GM19351 (cell line): ENCODE results near the gene HNRNPH3.
A peak's percentile ranks its signal among the peaks of the same experiment; 100 is the strongest.
"Not testable (repeated sequence)": the region's sequence is repeated elsewhere in the genome, so short reads cannot be mapped to it uniquely, and the experiment has no call there.

Source experiments
- ATAC-seq: cut with Tn5 transposase; IDR thresholded peaks from one replicate; pipeline ENCODE4 v1.9.1; 2021; ENCODE audit warnings: mild to moderate bottlenecking, moderate library complexity; ENCODE audit not compliant: unreplicated experiment

HNRNPH3 gene

GRCh38 chr10:68331455-68332258 is at the start of gene HNRNPH3:
TSS of gene HNRNPH3 (plus strand) at chr10:68332064. CDS start at chr10:68337222, 5,158 bp downstream.
- peak; percentile 75 for ATAC-seq

- no peak for ATAC-seq
Observed at GRCh38 chr10:68284062-68285001, 47.5 kb upstream of the HNRNPH3 start.

- no peak for ATAC-seq
Observed at GRCh38 chr10:68288717-68289116, 43.1 kb upstream of the HNRNPH3 start.

GRCh38 chr10:68290736-68291135 is 41.1 kb upstream of the HNRNPH3 start:
- ATAC-seq, result no peak

GRCh38 chr10:68296843-68297663 is 34.8 kb upstream of the HNRNPH3 start:
- no peak for ATAC-seq

GRCh38 chr10:68301301-68301700 is 30.6 kb upstream of the HNRNPH3 start:
- no peak for ATAC-seq

GRCh38 chr10:68301790-68302502 is 29.9 kb upstream of the HNRNPH3 start:
- ATAC-seq, result peak; percentile 64

- no peak for ATAC-seq
Observed at GRCh38 chr10:68302503-68302823, 29.4 kb upstream of the HNRNPH3 start.

- ATAC-seq, result no peak
Observed at GRCh38 chr10:68302871-68303270, 29.0 kb upstream of the HNRNPH3 start.

GRCh38 chr10:68303849-68304412 is 27.9 kb upstream of the HNRNPH3 start:
- no peak for ATAC-seq

GRCh38 chr10:68305854-68306253 is 26.0 kb upstream of the HNRNPH3 start:
- no peak for ATAC-seq

- no peak for ATAC-seq
Observed at GRCh38 chr10:68310531-68310930, 21.3 kb upstream of the HNRNPH3 start.

GRCh38 chr10:68314930-68315329 is 16.9 kb upstream of the HNRNPH3 start:
- ATAC-seq, result not testable (repeated sequence)

GRCh38 chr10:68315582-68315981 is 16.3 kb upstream of the HNRNPH3 start:
- no peak for ATAC-seq

GRCh38 chr10:68318331-68319059 is 13.4 kb upstream of the HNRNPH3 start:
- no peak for ATAC-seq

GRCh38 chr10:68324396-68324795 is 7.5 kb upstream of the HNRNPH3 start:
- not testable (repeated sequence) for ATAC-seq

GRCh38 chr10:68327889-68328786 is 3.7 kb upstream of the HNRNPH3 start:
- ATAC-seq, result no peak

- no peak for ATAC-seq
Observed at GRCh38 chr10:68329506-68329861, 2.4 kb upstream of the HNRNPH3 start.
